Measurements from ENCODE around the gene TECPR2. TPM values are rescaled to one million over a fixed set of nuclear protein-coding genes. Genes with fewer than 3 reads are reported as not detected.

TECPR2 gene
- total RNA-seq, 1 experiment from 2014 or later = 9.3 TPM

GRCh38 chr14:102462391-102462790, 99.7 kb downstream of the TECPR2 start:
- intact Hi-C loops (cut with micrococcal nuclease; ENCODE audit: unreplicated experiment) = no loop called here
- Mint-ChIP-seq H3K27ac (ENCODE audit: unreplicated experiment) (no peak overlapping the region), H3K9me3 (ENCODE audit: unreplicated experiment) (no peaks in the 10 kb centered on the region), H3K36me3 (ENCODE audit: insufficient read depth, unreplicated experiment) (no peaks in the 10 kb centered on the region), H3K4me3 (ENCODE audit: unreplicated experiment) (no peak overlapping the region), H3K27me3 (ENCODE audit: insufficient read depth, unreplicated experiment) (no peaks in the 10 kb centered on the region), H3K4me1 (ENCODE audit: low read depth, unreplicated experiment) (no peaks in the 10 kb centered on the region)
- no peak for TF ChIP-seq CTCF (IDR thresholded peaks at IDR 0.05; ENCODE audit: insufficient read depth in 1 of 2, low read depth in 1 of 2, low read length in 1 of 2, severe bottlenecking in 1 of 2, unreplicated experiment in 1 of 2)
- CTCF ChIA-PET = no interaction called here
- H3K4me1 ChIP-seq = no peaks in the 10 kb centered on the region; the same call in 1 of the 2 replicates
- POLR2A ChIA-PET = no interaction called here
- DNase-seq = no peak
- no peaks in the 10 kb centered on the region for H3K27me3 ChIP-seq (replicated peaks; ENCODE audit: control insufficient read depth, insufficient read depth, low read length)
- no peaks in the 10 kb centered on the region for H3K9me3 ChIP-seq
- H3K36me3 ChIP-seq (ENCODE audit: control insufficient read depth, insufficient read depth, low read length) = no peaks in the 10 kb centered on the region
- BruUV-seq (replicated peaks) = no TSS peak
- H3K4me3 ChIP-seq (ENCODE audit: low read depth, low read length) = no peak overlapping the region

GRCh38 chr14:102464006-102464405, 101.3 kb downstream of the TECPR2 start:
- Mint-ChIP-seq H3K27ac (ENCODE audit: unreplicated experiment) (no peak overlapping the region), H3K4me1 (ENCODE audit: low read depth, unreplicated experiment) (peaks cover 2% of the 10 kb centered on the region), H3K9me3 (ENCODE audit: unreplicated experiment) (peaks cover 3% of the 10 kb centered on the region), H3K4me3 (ENCODE audit: unreplicated experiment) (no peak overlapping the region), H3K27me3 (ENCODE audit: insufficient read depth, unreplicated experiment) (no peaks in the 10 kb centered on the region), H3K36me3 (ENCODE audit: insufficient read depth, unreplicated experiment) (no peaks in the 10 kb centered on the region)
- DNase-seq = no peak
- intact Hi-C loops (cut with micrococcal nuclease; ENCODE audit: unreplicated experiment) = no loop called here
- H3K27me3 ChIP-seq (replicated peaks; ENCODE audit: control insufficient read depth, insufficient read depth, low read length) = no peaks in the 10 kb centered on the region
- no peak overlapping the region for H3K4me3 ChIP-seq (ENCODE audit: low read depth, low read length)
- BruUV-seq (replicated peaks) = no TSS peak
- ChIA-PET CTCF (no interaction called here), POLR2A (no interaction called here)
- H3K9me3 ChIP-seq = no peaks in the 10 kb centered on the region
- H3K4me1 ChIP-seq = no peaks in the 10 kb centered on the region; the same call in 1 of the 2 replicates
- H3K36me3 ChIP-seq (ENCODE audit: control insufficient read depth, insufficient read depth, low read length) = no peaks in the 10 kb centered on the region
- no peak for TF ChIP-seq CTCF (IDR thresholded peaks at IDR 0.05; ENCODE audit: insufficient read depth in 1 of 2, low read depth in 1 of 2, low read length in 1 of 2, severe bottlenecking in 1 of 2, unreplicated experiment in 1 of 2)

- ChIA-PET POLR2A (interaction anchor here (0.5 kb wide), 1 partner anchor 72 kb away, joined by 9 read pairs; no protein-coding TSS in a partner anchor), CTCF (interaction anchor here (0.8 kb wide), 1 partner anchor 43 kb away, joined by 3 read pairs; no protein-coding TSS in a partner anchor)
- no peaks in the 10 kb centered on the region for H3K9me3 ChIP-seq
- H3K27me3 ChIP-seq (replicated peaks; ENCODE audit: control insufficient read depth, insufficient read depth, low read length) = no peaks in the 10 kb centered on the region
- BruUV-seq (replicated peaks) = no TSS peak
- H3K4me3 ChIP-seq (ENCODE audit: low read depth, low read length) = no peak overlapping the region
- peaks cover 9% of the 10 kb centered on the region; the same call in 1 of the 2 replicates for H3K4me1 ChIP-seq
- Mint-ChIP-seq H3K27me3 (ENCODE audit: insufficient read depth, unreplicated experiment) (no peaks in the 10 kb centered on the region), H3K9me3 (ENCODE audit: unreplicated experiment) (peaks cover 12% of the 10 kb centered on the region), H3K36me3 (ENCODE audit: insufficient read depth, unreplicated experiment) (no peaks in the 10 kb centered on the region), H3K27ac (ENCODE audit: unreplicated experiment) (no peak overlapping the region), H3K4me1 (ENCODE audit: low read depth, unreplicated experiment) (peaks cover 11% of the 10 kb centered on the region), H3K4me3 (ENCODE audit: unreplicated experiment) (no peak overlapping the region)
- peak; percentile 59 to 72 for DNase-seq
- no peaks in the 10 kb centered on the region for H3K36me3 ChIP-seq (ENCODE audit: control insufficient read depth, insufficient read depth, low read length)
- TF ChIP-seq CTCF (IDR thresholded peaks at IDR 0.05; ENCODE audit: insufficient read depth in 1 of 2, low read depth in 1 of 2, low read length in 1 of 2, severe bottlenecking in 1 of 2, unreplicated experiment in 1 of 2) = no peak
- intact Hi-C loops (cut with micrococcal nuclease; ENCODE audit: unreplicated experiment) = loop anchor here (5.0 kb wide), 1 partner anchor 42 kb away; the partner anchor contains the start of gene ANKRD9
These were observed 102.2 kb downstream of the TECPR2 start for GRCh38 chr14:102464846-102465341.

Measured in Caco-2 (cell line).